ENCODE results near the gene LTA.

The LTA gene

GRCh38 chr6:31572041-31572911 lies at the start of gene LTA:
Gene LTA, plus strand, starts transcription at chr6:31572289. Its CDS starts 454 bp downstream, at chr6:31572743.
- DNase-seq (ENCODE audit: low spot score), result no peak

GRCh38 chr6:31525553-31525931 lies 46.5 kb upstream of the LTA start:
- no peak for DNase-seq (ENCODE audit: low spot score)

GRCh38 chr6:31525932-31526591 lies 46.0 kb upstream of the LTA start:
- peak; percentile 42 for DNase-seq (ENCODE audit: low spot score)

GRCh38 chr6:31528307-31528777 lies 43.7 kb upstream of the LTA start:
- DNase-seq (ENCODE audit: low spot score), result no peak

- DNase-seq (ENCODE audit: low spot score), result no peak
Measured at GRCh38 chr6:31528821-31529328, 43.2 kb upstream of the LTA start, which contains the start of gene MCCD1. Gene MCCD1, plus strand, starts transcription at chr6:31528962. Its CDS starts 53 bp downstream, at chr6:31529015.

GRCh38 chr6:31529329-31530150 lies 42.5 kb upstream of the LTA start:
- no peak for DNase-seq (ENCODE audit: low spot score)

GRCh38 chr6:31530659-31531058 lies 41.4 kb upstream of the LTA start:
- DNase-seq (ENCODE audit: low spot score), result no peak

- no peak for DNase-seq (ENCODE audit: low spot score)
Measured at GRCh38 chr6:31531162-31531561, 40.9 kb upstream of the LTA start.

- DNase-seq (ENCODE audit: low spot score), result no peak
Measured at GRCh38 chr6:31531771-31532643, 40.1 kb upstream of the LTA start.

GRCh38 chr6:31532644-31533454 lies 39.2 kb upstream of the LTA start:
- DNase-seq (ENCODE audit: low spot score), result no peak

GRCh38 chr6:31533455-31533841 lies 38.6 kb upstream of the LTA start:
- DNase-seq (ENCODE audit: low spot score), result no peak

- no peak for DNase-seq (ENCODE audit: low spot score)
Measured at GRCh38 chr6:31534011-31534410, 38.1 kb upstream of the LTA start.

- no peak for DNase-seq (ENCODE audit: low spot score)
Measured at GRCh38 chr6:31534521-31535040, 37.5 kb upstream of the LTA start.

GRCh38 chr6:31535538-31536324 lies 36.4 kb upstream of the LTA start:
- DNase-seq (ENCODE audit: low spot score), result no peak

GRCh38 chr6:31538805-31539400 lies 33.2 kb upstream of the LTA start:
- no peak for DNase-seq (ENCODE audit: low spot score)

GRCh38 chr6:31540640-31541039 lies 31.4 kb upstream of the LTA start:
- DNase-seq (ENCODE audit: low spot score), result no peak

- peak; percentile 55 for DNase-seq (ENCODE audit: low spot score)
Measured at GRCh38 chr6:31541059-31541657, 30.9 kb upstream of the LTA start.
